CD4-positive, alpha-beta T cell treated with Interleukin-15 for 1 hour (primary cell): Measurements from ENCODE around the gene ATN1.
"Not testable (repeated sequence)": the region's sequence is repeated elsewhere in the genome, so short reads cannot be mapped to it uniquely, and the experiment has no call there.

Source experiments
- DNase-seq: peaks from one replicate; pipeline ENCODE4 v3.0.0-alpha.2; 2020

The ATN1 gene

GRCh38 chr12:6927379-6928021, at the start of gene ATN1:
ATN1 (plus strand) TSS chr12:6927959; CDS start chr12:6934002, 6,043 bp downstream.
- DNase-seq = peak; percentile 38

GRCh38 chr12:6879824-6880223, 47.9 kb upstream of the ATN1 start:
- not testable (repeated sequence) for DNase-seq

DNA sequence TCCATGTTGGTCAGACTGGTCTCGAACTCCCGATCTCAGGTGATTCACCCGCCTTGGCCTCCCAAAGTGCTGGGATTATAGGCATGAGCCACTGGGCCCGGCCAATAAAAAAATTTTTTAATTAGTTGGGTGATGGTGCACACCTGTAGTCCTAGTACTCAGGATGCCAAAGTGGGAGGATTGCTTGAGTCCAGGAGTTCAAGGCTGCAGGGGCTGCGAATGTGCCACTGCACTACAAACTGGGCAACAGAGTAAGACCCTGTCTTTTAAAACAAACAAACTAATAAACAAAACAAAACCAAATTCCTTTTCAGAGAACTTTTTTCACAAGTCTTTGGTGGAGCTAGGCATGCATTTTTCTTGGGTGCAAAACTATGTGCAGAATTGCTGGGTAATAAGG, 44.5 kb upstream of the ATN1 start:
- no peak for DNase-seq

DNA sequence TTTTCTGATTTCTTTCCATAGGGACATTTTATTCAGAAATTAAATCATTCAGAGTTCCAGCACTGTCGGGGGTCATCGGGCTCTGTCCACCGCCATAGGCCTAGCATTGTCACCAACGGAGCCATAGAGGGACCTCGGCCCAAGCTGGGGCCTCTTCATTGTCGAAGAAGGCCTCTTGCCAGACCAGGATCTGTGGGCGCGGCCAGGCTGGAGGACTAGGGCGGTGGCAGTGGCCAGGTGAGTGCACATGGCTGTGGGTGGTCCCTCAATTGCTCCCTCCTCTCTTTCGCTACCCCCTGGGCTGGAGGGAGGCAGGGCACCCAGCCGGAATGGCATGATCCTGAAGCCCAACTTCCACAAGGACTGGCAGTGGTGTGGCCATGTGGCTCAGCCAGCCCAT, 44.1 kb upstream of the ATN1 start:
- DNase-seq = no peak

- no peak for DNase-seq
Measured at GRCh38 chr12:6884539-6884938, 43.2 kb upstream of the ATN1 start.

DNA sequence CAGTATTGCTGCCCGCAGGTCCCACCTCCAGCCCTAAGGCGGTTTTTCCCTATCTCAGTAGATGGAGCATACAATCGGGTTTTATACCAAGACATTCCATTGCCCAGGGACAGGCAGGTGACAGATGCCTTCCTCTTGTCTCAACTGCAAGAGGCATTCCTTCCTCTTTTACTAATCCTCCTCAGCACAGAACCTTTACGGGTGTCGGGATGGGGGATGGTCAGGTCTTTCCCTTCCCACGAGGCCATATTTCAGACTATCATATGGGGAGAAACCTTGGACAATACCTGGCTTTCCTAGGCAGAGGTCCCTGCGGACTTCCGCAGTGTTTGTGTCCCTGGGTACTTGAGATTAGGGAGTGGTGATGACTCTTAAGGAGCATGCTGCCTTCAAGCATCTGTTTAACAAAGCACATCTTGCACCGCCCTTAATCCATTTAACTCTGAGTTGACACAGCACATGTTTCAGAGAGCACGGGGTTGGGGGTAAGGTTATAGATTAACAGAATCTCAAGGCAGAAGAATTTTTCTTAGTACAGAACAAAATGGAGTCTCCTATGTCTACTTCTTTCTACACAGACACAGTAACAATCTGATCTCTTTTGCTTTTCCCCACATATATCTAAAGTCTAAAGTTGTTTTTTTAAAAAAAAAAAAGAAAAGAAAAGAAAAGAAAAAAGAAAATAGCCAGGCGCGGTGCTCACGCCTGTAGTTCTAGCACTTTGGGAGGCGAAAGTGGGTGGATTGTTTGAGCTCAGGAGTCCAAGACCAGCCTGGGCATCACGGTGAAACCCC, 41.4 kb upstream of the ATN1 start:
- not testable (repeated sequence) for DNase-seq

DNA sequence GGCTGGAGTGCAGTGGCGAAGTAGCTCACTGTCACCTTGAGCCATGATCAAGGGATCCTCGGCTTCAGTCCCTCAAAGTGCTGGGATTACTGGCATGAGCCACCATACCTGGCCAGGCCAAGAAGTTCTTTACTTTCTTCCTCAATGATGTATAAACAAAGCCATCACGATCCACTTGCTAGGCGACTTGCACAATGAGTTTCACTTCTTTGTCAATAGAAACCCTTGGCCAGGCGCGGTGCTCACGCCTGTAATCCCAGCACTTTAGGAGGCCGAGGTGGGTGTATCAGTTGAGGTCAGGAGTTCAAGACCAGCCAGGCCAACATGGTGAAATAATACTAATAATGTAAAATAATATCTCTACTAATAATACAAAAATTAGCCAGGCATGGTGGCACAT, 40.3 kb upstream of the ATN1 start:
- peak; percentile 29 for DNase-seq

- DNase-seq = no peak
Measured at GRCh38 chr12:6888360-6888759, 39.4 kb upstream of the ATN1 start.

GRCh38 chr12:6888794-6889193, 39.0 kb upstream of the ATN1 start:
- not testable (repeated sequence) for DNase-seq

- not testable (repeated sequence) for DNase-seq
Measured at GRCh38 chr12:6889775-6890573, 37.8 kb upstream of the ATN1 start.

- peak; percentile 98 for DNase-seq
Measured at GRCh38 chr12:6890789-6891645, 36.7 kb upstream of the ATN1 start.

GRCh38 chr12:6891646-6892001, 36.1 kb upstream of the ATN1 start:
- no peak for DNase-seq

DNA sequence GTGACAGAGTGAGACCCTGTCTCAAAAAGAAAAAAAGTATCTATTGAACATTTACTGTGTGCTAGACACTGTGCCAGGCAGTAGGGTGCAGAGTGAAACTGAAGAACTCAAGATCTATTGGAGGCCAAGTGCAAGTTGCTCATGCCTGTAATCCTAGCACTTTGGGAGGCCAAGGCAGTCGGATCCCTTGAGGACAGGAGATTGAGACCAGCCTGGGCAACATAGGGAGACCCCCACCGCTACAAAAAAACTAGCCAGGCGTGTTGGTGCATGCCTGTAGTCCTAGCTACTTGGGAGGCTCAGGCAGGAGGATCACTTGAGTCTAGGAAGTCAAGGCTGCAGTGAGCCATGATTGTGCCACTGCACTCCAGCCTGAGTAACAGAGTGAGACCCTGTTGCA, 35.1 kb upstream of the ATN1 start:
- not testable (repeated sequence) for DNase-seq

DNA sequence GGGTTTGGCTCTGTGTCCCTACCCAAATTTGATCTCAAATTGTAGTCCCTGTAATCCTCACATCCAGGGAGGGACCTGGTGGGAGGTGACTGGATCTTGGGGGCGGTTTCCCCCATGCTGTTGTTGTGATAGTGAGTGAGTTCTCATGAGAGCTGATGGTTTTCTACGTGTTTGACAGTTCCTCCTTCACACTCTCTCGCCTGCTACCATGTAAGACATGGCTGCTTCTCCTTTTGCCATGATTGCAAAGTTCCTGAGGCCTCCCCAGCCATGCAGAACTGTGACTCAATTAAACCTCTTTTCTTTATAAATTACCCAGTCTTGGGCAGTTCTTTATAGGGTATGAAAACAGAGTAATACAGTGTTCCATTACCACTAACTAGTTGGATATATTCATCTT, 33.4 kb upstream of the ATN1 start:
- no peak for DNase-seq

- no peak for DNase-seq
Measured at GRCh38 chr12:6896846-6897435, 30.8 kb upstream of the ATN1 start.

DNA sequence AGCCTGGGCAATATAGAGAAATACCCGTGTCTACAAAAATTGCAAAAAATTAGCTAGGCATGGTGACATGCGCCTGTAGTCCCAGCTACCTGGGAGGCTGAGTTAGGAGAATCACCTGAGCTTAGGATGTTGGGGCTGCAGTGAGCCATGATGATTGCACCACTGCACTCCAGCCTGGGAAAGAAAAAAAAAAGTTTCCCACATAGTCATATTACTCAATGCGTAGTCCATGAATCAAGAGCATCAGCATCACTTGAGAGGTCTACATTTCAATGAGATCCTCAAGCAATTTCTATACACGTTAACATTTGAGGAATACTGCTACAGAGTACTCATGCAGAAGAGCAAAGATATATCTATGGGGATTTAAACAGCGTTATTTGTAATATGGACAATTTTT, 28.3 kb upstream of the ATN1 start:
- no peak for DNase-seq

- peak; percentile 68 for DNase-seq
Measured at GRCh38 chr12:6899837-6900519, 27.8 kb upstream of the ATN1 start.

- no peak for DNase-seq
Measured at GRCh38 chr12:6902448-6902847, 25.3 kb upstream of the ATN1 start.

GRCh38 chr12:6903722-6904121, 24.0 kb upstream of the ATN1 start:
- DNase-seq = no peak

GRCh38 chr12:6904280-6905276, 23.2 kb upstream of the ATN1 start, which contains the start of gene LRRC23:
LRRC23 (plus strand) TSS chr12:6904822; CDS start chr12:6905634, 812 bp downstream.
- DNase-seq = peak; percentile 99
